ENCODE data around the gene ERICH4.

- TF ChIP-seq CTCF (IDR thresholded peaks at IDR 0.05): no peak
- no peak for TF ChIP-seq POLR2A (IDR thresholded peaks at IDR 0.05)
Observed at GRCh38 chr19:41437944-41438574, 4.9 kb upstream of the ERICH4 start.
